Prostate gland (tissue), 2 donors: ENCODE measurements around the gene CKAP5.

Experiments
- CTCF ChIP-seq, 4 experiments: fragments of 200-600 bp in 2 of 4; fragments of 450-650 bp in 2 of 4; sonication (generic) in 2 of 4; IDR thresholded peaks; 1 replicate in 3 of 4; 2 replicates in 1 of 4; pipeline ENCODE4 v1.5.1; 2016 to 2019; ENCODE audit warnings: antibody characterized with exemption in 4 of 4, mild to moderate bottlenecking in 2 of 4, moderate library complexity in 2 of 4
- POLR2A ChIP-seq: fragments of 450-650 bp; IDR thresholded peaks from one replicate; pipeline ENCODE4 v1.6.1; 2016; ENCODE audit warnings: antibody characterized with exemption, mild to moderate bottlenecking

GRCh38 chr11:46838501-46838900 lies 7.6 kb downstream of the CKAP5 start:
- TF ChIP-seq CTCF (IDR thresholded peaks at IDR 0.05) (no peak), POLR2A (no peak)
